ENCODE measurements around the gene RNF14. TPM values are rescaled to one million over a fixed set of nuclear protein-coding genes. Genes with fewer than 3 reads are reported as not detected.

Gene RNF14
- total and polyA plus RNA-seq, 10 of the 15 experiments (the other 5 are each of a cell fraction or from before 2014, with no cell fraction given) = 13.2 to 41.8 (median 28.3) TPM

- TF ChIP-seq RAD51 (IDR thresholded peaks at IDR 0.05) (no peak), POU2F2 (IDR thresholded peaks at IDR 0.05; ENCODE audit: borderline replicate concordance, low read depth, low read length) (peak; percentile 69), PRDM15 (CRISPR knock-in tag; IDR thresholded peaks at IDR 0.05) (no peak), PML (IDR thresholded peaks at IDR 0.05; ENCODE audit: low read length) (peak; percentile 94), NR2C1 (IDR thresholded peaks at IDR 0.05) (peak; percentile 52; the same call in 1 of the 2 replicates), MEF2A (IDR thresholded peaks at IDR 0.05; ENCODE audit: insufficient read depth, low read depth, low read length) (no peak), JUND (IDR thresholded peaks at IDR 0.05; ENCODE audit: low read depth, low read length) (no peak), ZZZ3 (IDR thresholded peaks at IDR 0.05; ENCODE audit: control insufficient read depth, insufficient read length, low read depth) (no peak), FOS (IDR thresholded peaks at IDR 0.05; ENCODE audit: borderline replicate concordance, extremely low read depth, insufficient read length) (no peak), HSF1 (IDR thresholded peaks at IDR 0.05; ENCODE audit: low read depth, low read length) (no peak), CEBPB (IDR thresholded peaks at IDR 0.05; ENCODE audit: borderline replicate concordance in 1 of 2, low read depth in 2 of 2, low read length in 2 of 2) (no peak), NBN (IDR thresholded peaks at IDR 0.05) (peak; percentile 89), CEBPZ (IDR thresholded peaks at IDR 0.05; ENCODE audit: low read depth, low read length) (no peak), CUX1 (IDR thresholded peaks at IDR 0.05; ENCODE audit: insufficient replicate concordance, low read depth, low read length) (no peak), RAD21 (IDR thresholded peaks at IDR 0.05; ENCODE audit: insufficient read depth, low read depth, low read length) (no peak)
Observed at GRCh38 chr5:141923448-141924313, 45.2 kb upstream of the RNF14 start, which contains the start of gene DELE1 (continued).
